Bronchial epithelial cell (primary cell): ENCODE results near the gene SMC6. TPM values are rescaled to one million over a fixed set of nuclear protein-coding genes. Genes with fewer than 3 reads are reported as not detected.
A peak's percentile ranks its signal among the peaks of the same experiment; 100 is the strongest.

Experiments used
- DNase-seq: peaks from one replicate; pipeline ENCODE4 v3.0.0-alpha.2; 2010; ENCODE audit warnings: low read depth
- FAIRE-seq: peaks from 2 replicates; lab custom pipeline; 2011; peaks lifted over from hg19 to GRCh38; lab: Jason Lieb, UNC
- H3K27me3 ChIP-seq: 2 replicates; pipeline ENCODE4 v1.5.1; 2011; ENCODE audit warnings: low read length; ENCODE audit not compliant: control insufficient read depth, insufficient read depth
- H3K36me3 ChIP-seq: 2 replicates; pipeline ENCODE4 v1.5.1; 2011; ENCODE audit warnings: low read length; ENCODE audit not compliant: control insufficient read depth, insufficient read depth
- H3K4me3 ChIP-seq: 2 replicates; pipeline ENCODE4 v1.5.1; 2011; ENCODE audit warnings: mild to moderate bottlenecking, low read depth, low read length, control low read depth
- total RNA-seq: library from RNA; depleted of rRNA; stranded (reverse); fragments of >200 nt; gene quantifications from 2 replicates; pipeline ENCODE4 v1.2.1, GENCODE V29; 2014
- TF ChIP-seq, protein P1 (sequence below): IDR thresholded peaks from 2 replicates; pipeline ENCODE4 v1.5.1; 2011; ENCODE audit warnings: mild to moderate bottlenecking, moderate library complexity, low read length, control low read depth, inconsistent platforms; ENCODE audit not compliant: insufficient read depth, severe bottlenecking

Gene SMC6
- total RNA-seq, 1 donor from 2014 or later, result 20.5 TPM

DNA sequence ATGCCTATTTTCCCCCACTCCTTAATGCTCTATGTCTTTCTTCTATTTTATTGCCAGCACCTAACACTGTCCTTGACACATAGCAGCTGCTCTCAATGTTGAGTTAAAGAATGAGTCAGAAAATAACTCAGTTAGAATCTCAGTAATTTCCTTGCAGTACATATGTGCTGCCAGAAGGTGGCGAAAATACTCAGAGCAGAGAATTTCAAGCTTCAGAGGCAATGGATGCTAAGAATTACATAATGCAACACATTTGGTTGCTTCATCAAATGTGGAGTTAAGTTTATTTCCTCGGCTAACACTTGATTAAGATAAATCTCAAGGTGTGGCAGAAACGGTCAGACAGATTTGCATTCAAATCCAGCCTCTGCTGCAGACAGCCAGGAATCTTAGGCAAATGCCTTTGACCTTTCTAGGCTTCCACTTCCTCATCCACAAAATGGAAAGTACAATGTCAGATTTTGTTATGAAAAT is 107.5 kb downstream of the SMC6 start:
- TF ChIP-seq, protein P1, sequence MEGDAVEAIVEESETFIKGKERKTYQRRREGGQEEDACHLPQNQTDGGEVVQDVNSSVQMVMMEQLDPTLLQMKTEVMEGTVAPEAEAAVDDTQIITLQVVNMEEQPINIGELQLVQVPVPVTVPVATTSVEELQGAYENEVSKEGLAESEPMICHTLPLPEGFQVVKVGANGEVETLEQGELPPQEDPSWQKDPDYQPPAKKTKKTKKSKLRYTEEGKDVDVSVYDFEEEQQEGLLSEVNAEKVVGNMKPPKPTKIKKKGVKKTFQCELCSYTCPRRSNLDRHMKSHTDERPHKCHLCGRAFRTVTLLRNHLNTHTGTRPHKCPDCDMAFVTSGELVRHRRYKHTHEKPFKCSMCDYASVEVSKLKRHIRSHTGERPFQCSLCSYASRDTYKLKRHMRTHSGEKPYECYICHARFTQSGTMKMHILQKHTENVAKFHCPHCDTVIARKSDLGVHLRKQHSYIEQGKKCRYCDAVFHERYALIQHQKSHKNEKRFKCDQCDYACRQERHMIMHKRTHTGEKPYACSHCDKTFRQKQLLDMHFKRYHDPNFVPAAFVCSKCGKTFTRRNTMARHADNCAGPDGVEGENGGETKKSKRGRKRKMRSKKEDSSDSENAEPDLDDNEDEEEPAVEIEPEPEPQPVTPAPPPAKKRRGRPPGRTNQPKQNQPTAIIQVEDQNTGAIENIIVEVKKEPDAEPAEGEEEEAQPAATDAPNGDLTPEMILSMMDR, result peak; percentile 56
- Histone ChIP-seq H3K4me3 (no peak overlapping the region), H3K27me3 (no peaks in the 10 kb centered on the region), H3K36me3 (peaks cover 2% of the 10 kb centered on the region)
- peak; percentile 94 for DNase-seq
- FAIRE-seq, result no peak

GRCh38 chr2:17644997-17645720 is 108.5 kb downstream of the SMC6 start:
- FAIRE-seq (no peak), DNase-seq (peak; percentile 88)
- H3K27me3 ChIP-seq, result no peaks in the 10 kb centered on the region
- TF ChIP-seq, protein P1, result no peak
- H3K36me3 ChIP-seq, result peaks cover 2% of the 10 kb centered on the region
- H3K4me3 ChIP-seq, result no peak overlapping the region

GRCh38 chr2:17643031-17643615 is 110.5 kb downstream of the SMC6 start:
- H3K27me3 ChIP-seq, result no peaks in the 10 kb centered on the region
- peak; percentile 79 for FAIRE-seq
- TF ChIP-seq, protein P1, result no peak

GRCh38 chr2:17640406-17640805 is 113.2 kb downstream of the SMC6 start:
- DNase-seq (no peak), FAIRE-seq (no peak)
- no peaks in the 10 kb centered on the region for H3K27me3 ChIP-seq
- H3K36me3 ChIP-seq, result no peaks in the 10 kb centered on the region
- TF ChIP-seq, protein P1, result no peak
- H3K4me3 ChIP-seq, result no peak overlapping the region

More at GRCh38 chr2:17643031-17643615, 110.5 kb downstream of the SMC6 start:
- DNase-seq, result peak; percentile 97
- Histone ChIP-seq H3K36me3 (no peaks in the 10 kb centered on the region), H3K4me3 (no peak overlapping the region)

GRCh38 chr2:17638196-17638743 is 115.3 kb downstream of the SMC6 start:
- no peak for FAIRE-seq
- no peak overlapping the region for H3K4me3 ChIP-seq
- DNase-seq, result no peak
- H3K27me3 ChIP-seq, result no peaks in the 10 kb centered on the region
- TF ChIP-seq, protein P1, result no peak
- no peaks in the 10 kb centered on the region for H3K36me3 ChIP-seq
